Skin epidermis (tissue), 12 donors: ENCODE results near the gene LDLRAD4.

Experiments used
- H3K27ac ChIP-seq, 21 experiments: fragments of 200-600 bp; sonication (generic) in 11 of 21; one replicate each; pipeline ENCODE4 v1.5.0; 2020; ENCODE audit warnings: mild to moderate bottlenecking in 3 of 21, inconsistent platforms in 2 of 21, moderate library complexity in 2 of 21
- H3K4me3 ChIP-seq, 7 experiments: fragments of 200-600 bp; sonication (generic) in 2 of 7; one replicate each; pipeline ENCODE4 v1.5.0; 2020; ENCODE audit warnings: inconsistent platforms in 2 of 7, mild to moderate bottlenecking in 2 of 7, moderate library complexity in 1 of 7

The LDLRAD4 gene

GRCh38 chr18:13551841-13552733, 333.5 kb downstream of the LDLRAD4 start:
- Histone ChIP-seq H3K27ac (no peak overlapping the region), H3K4me3 (no peak overlapping the region)

GRCh38 chr18:13553449-13553848, 334.9 kb downstream of the LDLRAD4 start:
- no peak overlapping the region for H3K27ac ChIP-seq
- H3K4me3 ChIP-seq = no peak overlapping the region

GRCh38 chr18:13555192-13555591, 336.6 kb downstream of the LDLRAD4 start:
- Histone ChIP-seq H3K4me3 (no peak overlapping the region), H3K27ac (no peak overlapping the region)

- no peak overlapping the region for H3K4me3 ChIP-seq
- H3K27ac ChIP-seq = no peak overlapping the region
Measured at GRCh38 chr18:13555865-13556264, 337.3 kb downstream of the LDLRAD4 start.

GRCh38 chr18:13556502-13556901, 337.9 kb downstream of the LDLRAD4 start:
- Histone ChIP-seq H3K4me3 (no peak overlapping the region), H3K27ac (no peak overlapping the region)

GRCh38 chr18:13558124-13558523, 339.6 kb downstream of the LDLRAD4 start:
- no peak overlapping the region for H3K4me3 ChIP-seq
- no peak overlapping the region for H3K27ac ChIP-seq

- no peak overlapping the region for H3K27ac ChIP-seq
Measured at GRCh38 chr18:13558790-13559189, 340.2 kb downstream of the LDLRAD4 start.

GRCh38 chr18:13559754-13560153, 341.2 kb downstream of the LDLRAD4 start:
- no peak overlapping the region for H3K27ac ChIP-seq
- no peak overlapping the region for H3K4me3 ChIP-seq

More at GRCh38 chr18:13558790-13559189, 340.2 kb downstream of the LDLRAD4 start:
- no peak overlapping the region for H3K4me3 ChIP-seq

GRCh38 chr18:13560306-13560705, 341.7 kb downstream of the LDLRAD4 start:
- H3K4me3 ChIP-seq = no peak overlapping the region
- H3K27ac ChIP-seq = no peak overlapping the region

- Histone ChIP-seq H3K4me3 (no peak overlapping the region), H3K27ac (peak overlapping the region in 5 of 21 experiments; percentile 11 to 48 (median 22))
Measured at GRCh38 chr18:13562494-13563029, 344.0 kb downstream of the LDLRAD4 start.

GRCh38 chr18:13563390-13563805, 344.8 kb downstream of the LDLRAD4 start:
- H3K4me3 ChIP-seq = no peak overlapping the region

GRCh38 chr18:13564579-13564978, 346.0 kb downstream of the LDLRAD4 start:
- no peak overlapping the region for H3K4me3 ChIP-seq
- peak overlapping the region in 5 of 21 experiments; percentile 26 to 87 (median 49) for H3K27ac ChIP-seq

More at GRCh38 chr18:13563390-13563805, 344.8 kb downstream of the LDLRAD4 start:
- peak overlapping the region in 3 of 21 experiments; percentile 8 to 49 (median 21) for H3K27ac ChIP-seq

GRCh38 chr18:13565228-13565627, 346.7 kb downstream of the LDLRAD4 start:
- Histone ChIP-seq H3K27ac (peak overlapping the region in 8 of 21 experiments; percentile 6 to 90 (median 82)), H3K4me3 (no peak overlapping the region)

GRCh38 chr18:13566941-13567746, 348.6 kb downstream of the LDLRAD4 start:
- Histone ChIP-seq H3K4me3 (no peak overlapping the region), H3K27ac (peak overlapping the region in 20 of 21 experiments; percentile 59 to 90 (median 82))

GRCh38 chr18:13568443-13569392, 350.2 kb downstream of the LDLRAD4 start:
- Histone ChIP-seq H3K4me3 (no peak overlapping the region), H3K27ac (peak overlapping the region in 11 of 21 experiments; percentile 30 to 85 (median 67))

- H3K27ac ChIP-seq = peak overlapping the region in 1 of 21 experiments; percentile 39
- no peak overlapping the region for H3K4me3 ChIP-seq
Measured at GRCh38 chr18:13570216-13570615, 351.7 kb downstream of the LDLRAD4 start.

GRCh38 chr18:13570856-13571495, 352.4 kb downstream of the LDLRAD4 start:
- peak overlapping the region in 2 of 21 experiments; percentile 39 to 49 for H3K27ac ChIP-seq

GRCh38 chr18:13572148-13572547, 353.6 kb downstream of the LDLRAD4 start:
- H3K27ac ChIP-seq = peak overlapping the region in 1 of 21 experiments; percentile 29
- H3K4me3 ChIP-seq = no peak overlapping the region

More at GRCh38 chr18:13570856-13571495, 352.4 kb downstream of the LDLRAD4 start:
- no peak overlapping the region for H3K4me3 ChIP-seq
